OCI-LY7 (cell line): Measurements from ENCODE around the gene TMEM167B. TPM values are rescaled to one million over a fixed set of nuclear protein-coding genes. Genes with fewer than 3 reads are reported as not detected.

ENCODE experiments used
- BruUV-seq: library from RNA; stranded (reverse); fragments of 400-500 nt; replicated peaks from 2 replicates; lab custom pipeline; 2021; lab: Mats Ljungman, UMichigan
- CTCF ChIA-PET: fragments of 300-600 bp; sonication (Branson Sonifier 250); formaldehyde crosslinking; loops from one replicate; lab custom pipeline; 2022; ENCODE audit warnings: antibody characterized with exemption; ENCODE audit not compliant: unreplicated experiment; lab: Charles Lee
- POLR2A ChIA-PET: fragments of 300-600 bp; sonication (Branson Sonifier 250); formaldehyde crosslinking; loops from one replicate; lab custom pipeline; 2022; ENCODE audit warnings: antibody characterized with exemption; lab: Charles Lee
- DNase-seq: peaks from one replicate; pipeline ENCODE4 v3.0.0-alpha.2; 2015; ENCODE audit warnings: low spot score
- H2AFZ ChIP-seq: fragments of 200-600 bp; sonication (generic), shearing (Covaris generic); 2 replicates; pipeline ENCODE4 v1.6.1; 2014; ENCODE audit warnings: mild to moderate bottlenecking, antibody characterized with exemption, low read length, moderate library complexity
- H3K27ac ChIP-seq: fragments of 200-600 bp; sonication (generic); 2 replicates; pipeline ENCODE4 v1.5.1; 2014; ENCODE audit warnings: mixed run types, low read depth, mild to moderate bottlenecking, moderate library complexity, low read length, inconsistent platforms; ENCODE audit not compliant: poor library complexity, severe bottlenecking
- H3K36me3 ChIP-seq: fragments of 200-600 bp; sonication (generic); 2 replicates; pipeline ENCODE4 v1.6.1; 2014; ENCODE audit warnings: mild to moderate bottlenecking, antibody characterized with exemption, low read length, moderate library complexity, mixed read lengths; ENCODE audit not compliant: insufficient read depth
- H3K4me1 ChIP-seq: fragments of 200-600 bp; sonication (generic); 2 replicates; pipeline ENCODE4 v1.5.1; 2014; ENCODE audit warnings: mild to moderate bottlenecking, low read length; ENCODE audit not compliant: insufficient read depth, poor library complexity, severe bottlenecking
- H3K4me2 ChIP-seq: fragments of 200-600 bp; sonication (generic); 2 replicates; pipeline ENCODE4 v1.6.1; 2014; ENCODE audit warnings: mild to moderate bottlenecking, low read length
- H3K4me3 ChIP-seq: fragments of 200-600 bp; sonication (generic); 2 replicates; pipeline ENCODE4 v1.5.1; 2014; ENCODE audit warnings: mild to moderate bottlenecking, low read depth, low read length; ENCODE audit not compliant: poor library complexity, severe bottlenecking
- H3K79me2 ChIP-seq: fragments of 200-600 bp; sonication (generic); 2 replicates; pipeline ENCODE4 v1.6.1; 2016; ENCODE audit warnings: low read depth, mild to moderate bottlenecking, low read length, moderate library complexity, mixed read lengths; ENCODE audit not compliant: insufficient read depth
- H3K9me2 ChIP-seq: fragments of 200-600 bp; sonication (generic); 2 replicates; pipeline ENCODE4 v1.6.1; 2016; ENCODE audit warnings: mild to moderate bottlenecking, low read length, mixed read lengths; ENCODE audit not compliant: insufficient read depth
- H3K9me3 ChIP-seq: fragments of 200-600 bp; sonication (generic); 2 replicates; pipeline ENCODE4 v1.6.1; 2014; ENCODE audit warnings: mild to moderate bottlenecking, mixed run types, low read length, mixed read lengths
- H4K20me1 ChIP-seq: fragments of 200-600 bp; sonication (generic); 2 replicates; pipeline ENCODE4 v1.6.1; 2014; ENCODE audit warnings: mild to moderate bottlenecking, antibody characterized with exemption, low read length, moderate library complexity, mixed read lengths; ENCODE audit not compliant: insufficient read depth
- CTCF ChIP-seq: fragments of 200-600 bp; sonication (generic); conservative IDR thresholded peaks from 2 replicates; pipeline ENCODE4 v1.5.1; 2014; ENCODE audit warnings: mild to moderate bottlenecking, antibody characterized with exemption, low read length, moderate library complexity, mixed read lengths
- EZH2phosphoT487 ChIP-seq: fragments of 200-600 bp; sonication (generic); IDR thresholded peaks from 2 replicates; pipeline ENCODE4 v1.6.1; 2018; ENCODE audit warnings: low read depth, borderline replicate concordance, mild to moderate bottlenecking, mixed run types, antibody characterized with exemption, low read length, moderate library complexity, mixed read lengths
- intact Hi-C: fragments of 100-400 bp; cut with micrococcal nuclease; formaldehyde crosslinking; loops from one replicate; pipeline ENCODE4 v1.10.0; 2022; ENCODE audit not compliant: unreplicated experiment
- total RNA-seq, 2 experiments: library from RNA; depleted of rRNA in 1 of 2; stranded (reverse); fragments of >200 nt in 1 of 2; shearing (Covaris generic) in 1 of 2; gene quantifications; 2 replicates each; pipeline ENCODE4 v1.2.3, GENCODE V29; 2014 to 2022

The TMEM167B gene
- total RNA-seq, 2 experiments from 2014 or later, result 12.3 to 21.2 TPM

- no peak overlapping the region for H3K27ac ChIP-seq
- ChIA-PET POLR2A (no interaction called here), CTCF (no interaction called here)
- no peaks in the 10 kb centered on the region for H3K4me1 ChIP-seq
- no peaks in the 10 kb centered on the region for H3K9me3 ChIP-seq
- H3K4me3 ChIP-seq, result no peak overlapping the region
- H4K20me1 ChIP-seq, result no peaks in the 10 kb centered on the region
- no peaks in the 10 kb centered on the region for H3K79me2 ChIP-seq
- TF ChIP-seq EZH2phosphoT487, result no peak
- TF ChIP-seq CTCF, result no peak
- intact Hi-C loops, result loop anchor here (2.0 kb wide), 1 partner anchor 16 kb away; the partner anchor contains the start of gene WDR47
- BruUV-seq, result no TSS peak
- no peak overlapping the region for H3K4me2 ChIP-seq
- no peak for DNase-seq
- peaks cover 16% of the 10 kb centered on the region for H3K36me3 ChIP-seq
- no peaks in the 10 kb centered on the region for H3K9me2 ChIP-seq
- no peak overlapping the region for H2AFZ ChIP-seq
Observed at GRCh38 chr1:109059026-109059425, 31.5 kb upstream of the TMEM167B start.

- TF ChIP-seq EZH2phosphoT487 (no peak), CTCF (no peak)
- Histone ChIP-seq H3K4me2 (no peak overlapping the region), H4K20me1 (no peaks in the 10 kb centered on the region), H3K9me2 (no peaks in the 10 kb centered on the region), H3K4me1 (no peaks in the 10 kb centered on the region), H3K79me2 (no peaks in the 10 kb centered on the region), H3K9me3 (no peaks in the 10 kb centered on the region), H3K36me3 (peaks cover 29% of the 10 kb centered on the region), H3K27ac (no peak overlapping the region), H2AFZ (no peak overlapping the region), H3K4me3 (no peak overlapping the region)
- intact Hi-C loops, result no loop called here
- no peak for DNase-seq
- ChIA-PET CTCF (no interaction called here), POLR2A (interaction anchor here (0.5 to 1.2 kb wide), 5 partner anchors 12 to 107 kb away, joined by 3 to 5 read pairs (median 4); no protein-coding TSS in a partner anchor)
- no TSS peak for BruUV-seq
Observed at GRCh38 chr1:109060707-109061106, 29.9 kb upstream of the TMEM167B start.

- CTCF ChIA-PET, result no interaction called here
- no TSS peak for BruUV-seq
Observed at GRCh38 chr1:109061183-109061582, 29.4 kb upstream of the TMEM167B start.

More at GRCh38 chr1:109061183-109061582, 29.4 kb upstream of the TMEM167B start:
- Histone ChIP-seq H3K4me3 (no peak overlapping the region), H3K36me3 (peaks cover 29% of the 10 kb centered on the region), H3K79me2 (no peaks in the 10 kb centered on the region), H4K20me1 (no peaks in the 10 kb centered on the region), H3K4me2 (no peak overlapping the region), H3K27ac (no peak overlapping the region), H3K9me3 (no peaks in the 10 kb centered on the region), H3K9me2 (no peaks in the 10 kb centered on the region), H2AFZ (no peak overlapping the region), H3K4me1 (no peaks in the 10 kb centered on the region)
- TF ChIP-seq CTCF (no peak), EZH2phosphoT487 (no peak)
- intact Hi-C loops, result no loop called here
- no peak for DNase-seq
- POLR2A ChIA-PET, result interaction anchor here (0.7 to 1.2 kb wide), 5 partner anchors 11 to 108 kb away, joined by 3 to 9 read pairs (median 4); partner anchors contain the start of gene TAF13
